Hematopoietic multipotent progenitor cell treated with erythropoietin and hydrocortisone succinate and interleukin-3 and kit ligand, for 17 days (in vitro differentiated cells): ENCODE results near the gene ADAMTS6.

ENCODE experiments used
- DNase-seq: peaks from one replicate; pipeline ENCODE4 v3.0.0-alpha.2; 2015; ENCODE audit warnings: low spot score

The ADAMTS6 gene

GRCh38 chr5:65276178-65276890 is 205.4 kb downstream of the ADAMTS6 start:
- no peak for DNase-seq

DNA sequence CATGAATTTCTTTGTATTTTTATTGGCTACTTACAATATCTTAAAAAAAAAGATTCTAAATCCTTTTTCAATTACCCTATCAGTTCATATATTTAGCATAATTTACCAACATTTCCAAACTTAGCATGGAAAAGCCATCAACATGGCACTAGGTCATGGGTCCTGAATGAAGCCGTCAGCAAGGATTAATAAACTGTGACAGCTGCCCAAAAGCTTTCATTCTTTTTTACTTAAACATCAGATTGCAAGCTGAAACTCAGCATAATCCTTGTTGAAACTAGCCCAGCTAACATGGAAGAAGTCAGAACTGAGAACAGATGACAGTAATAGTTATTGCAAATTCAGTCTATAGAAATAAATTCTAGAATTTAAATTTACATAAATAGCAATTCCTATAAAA is 209.8 kb downstream of the ADAMTS6 start:
- DNase-seq = no peak

GRCh38 chr5:65268525-65268924 is 213.2 kb downstream of the ADAMTS6 start:
- no peak for DNase-seq

DNA sequence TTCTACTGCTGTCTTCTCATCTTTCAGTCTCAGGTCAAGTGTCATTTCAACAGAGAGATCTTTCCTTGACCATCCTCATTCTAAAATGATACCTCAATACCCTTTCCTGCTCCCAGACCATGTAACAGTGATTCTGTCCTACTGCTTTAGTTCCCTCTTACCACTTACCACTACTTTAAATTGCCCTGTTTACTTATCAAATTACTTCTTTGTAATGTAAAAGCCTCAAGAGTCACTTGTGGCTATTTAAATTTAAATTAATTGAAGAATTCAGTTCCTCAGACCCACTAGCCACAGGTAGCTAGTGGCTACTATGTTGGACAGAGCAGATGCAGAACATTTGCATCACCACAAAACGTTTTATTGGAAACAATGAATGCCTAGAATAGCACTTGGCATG is 217.3 kb downstream of the ADAMTS6 start:
- no peak for DNase-seq

GRCh38 chr5:65263321-65263720 is 218.4 kb downstream of the ADAMTS6 start:
- DNase-seq = no peak

DNA sequence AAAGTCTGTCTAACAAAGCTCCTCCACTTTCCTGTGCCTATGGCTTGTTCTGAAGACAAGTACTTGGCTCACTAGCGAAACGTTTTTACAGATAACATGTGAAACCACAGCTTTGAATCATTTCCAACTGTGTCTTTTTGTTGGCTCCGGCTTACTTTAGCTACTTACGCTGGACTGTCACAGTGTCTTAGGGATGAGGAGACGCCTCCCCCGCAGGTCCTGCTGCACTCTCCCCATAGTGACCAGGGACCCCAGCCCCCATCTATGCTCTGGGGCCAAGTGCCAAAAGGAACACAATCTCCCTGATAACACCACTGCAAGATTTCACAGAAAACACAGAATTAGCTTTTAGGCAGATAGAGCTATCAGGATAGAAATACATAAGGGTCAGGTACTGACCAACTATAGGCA is 219.1 kb downstream of the ADAMTS6 start:
- DNase-seq = no peak

- DNase-seq = no peak
These were observed 219.6 kb downstream of the ADAMTS6 start for GRCh38 chr5:65262096-65262495.

- DNase-seq = no peak
These were observed 220.2 kb downstream of the ADAMTS6 start for GRCh38 chr5:65261499-65261898.

DNA sequence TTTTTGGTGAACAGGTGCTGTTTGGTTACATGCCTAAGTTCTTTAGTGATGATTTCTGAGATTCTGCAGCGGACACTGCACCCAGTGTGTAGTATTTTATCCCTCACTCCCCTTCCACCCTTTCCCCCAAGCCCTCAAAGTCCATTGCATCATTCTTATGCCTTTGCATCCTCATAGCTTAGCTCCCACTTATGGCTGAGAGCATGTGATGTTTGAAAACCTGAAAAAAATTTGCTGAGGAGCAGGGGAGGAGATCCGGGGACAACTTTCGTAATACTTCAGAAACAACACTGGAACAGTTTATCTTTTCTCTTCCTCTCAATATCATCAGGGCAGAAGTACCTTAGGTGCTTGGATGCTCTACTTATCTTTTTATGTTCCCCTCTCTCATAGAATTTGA is 226.4 kb downstream of the ADAMTS6 start:
- no peak for DNase-seq

DNA sequence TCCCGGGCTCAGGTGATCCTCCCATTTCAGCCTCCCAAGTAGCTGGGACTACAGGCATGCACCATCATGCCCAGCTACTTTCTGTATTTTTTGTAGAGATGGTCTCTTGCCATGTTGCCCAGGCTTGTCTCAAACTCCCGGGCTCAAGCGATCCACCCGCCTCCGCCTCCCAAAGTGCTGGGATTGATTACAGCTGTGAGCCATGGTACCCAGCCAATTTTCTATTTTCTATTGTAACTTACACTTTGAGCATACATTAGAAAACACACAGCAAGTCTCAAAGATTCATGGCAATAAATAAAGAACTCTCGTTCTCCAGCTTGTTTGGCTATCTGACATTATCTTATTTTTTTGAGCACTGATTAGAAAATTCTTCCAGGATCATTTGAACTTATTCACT is 228.7 kb downstream of the ADAMTS6 start:
- no peak for DNase-seq

- DNase-seq = no peak
These were observed 232.8 kb downstream of the ADAMTS6 start for GRCh38 chr5:65248896-65249295.

DNA sequence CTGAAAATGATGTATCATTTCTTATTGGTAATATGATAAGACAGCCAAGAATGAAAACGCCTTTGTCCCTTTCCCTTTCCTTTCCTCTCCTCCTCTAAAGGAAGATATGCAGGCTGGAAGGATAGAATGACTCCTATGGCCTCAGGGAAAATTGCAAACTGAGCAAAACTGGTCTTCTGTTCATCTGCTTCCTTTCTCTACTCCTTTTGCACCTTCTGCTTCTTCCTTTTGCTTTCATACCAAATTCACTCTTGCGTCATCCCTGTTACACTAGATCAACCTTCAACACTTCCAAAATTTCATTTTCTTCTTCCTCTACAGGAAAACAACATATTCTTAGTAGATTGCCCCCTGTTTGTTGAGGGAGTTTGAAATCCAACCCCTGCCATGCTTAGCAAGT is 234.1 kb downstream of the ADAMTS6 start:
- no peak for DNase-seq

GRCh38 chr5:65246741-65247140 is 235.0 kb downstream of the ADAMTS6 start:
- DNase-seq = no peak

GRCh38 chr5:65244031-65244430 is 237.7 kb downstream of the ADAMTS6 start:
- no peak for DNase-seq

DNA sequence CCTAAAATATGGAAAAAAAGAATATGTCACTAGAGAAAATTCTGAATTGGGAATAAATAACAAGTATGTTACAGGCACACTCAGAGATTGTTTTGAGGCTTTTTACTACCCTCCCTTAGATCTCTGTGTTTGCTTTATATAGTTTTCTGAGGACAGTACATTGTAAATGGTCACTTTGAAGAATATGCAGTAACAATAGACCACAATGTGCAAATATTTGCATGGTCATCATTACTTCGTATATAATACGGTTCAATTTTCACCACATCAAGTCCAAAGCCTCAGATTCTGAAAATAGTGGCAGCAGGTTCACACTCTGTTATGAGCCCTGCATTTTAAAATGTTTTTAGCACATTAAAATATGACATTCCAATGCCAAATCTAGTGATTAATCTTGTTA is 238.6 kb downstream of the ADAMTS6 start:
- DNase-seq = no peak

- DNase-seq = no peak
These were observed 251.9 kb downstream of the ADAMTS6 start for GRCh38 chr5:65229841-65230240.

GRCh38 chr5:65213921-65214525 is 267.7 kb downstream of the ADAMTS6 start:
- DNase-seq = peak; percentile 9

DNA sequence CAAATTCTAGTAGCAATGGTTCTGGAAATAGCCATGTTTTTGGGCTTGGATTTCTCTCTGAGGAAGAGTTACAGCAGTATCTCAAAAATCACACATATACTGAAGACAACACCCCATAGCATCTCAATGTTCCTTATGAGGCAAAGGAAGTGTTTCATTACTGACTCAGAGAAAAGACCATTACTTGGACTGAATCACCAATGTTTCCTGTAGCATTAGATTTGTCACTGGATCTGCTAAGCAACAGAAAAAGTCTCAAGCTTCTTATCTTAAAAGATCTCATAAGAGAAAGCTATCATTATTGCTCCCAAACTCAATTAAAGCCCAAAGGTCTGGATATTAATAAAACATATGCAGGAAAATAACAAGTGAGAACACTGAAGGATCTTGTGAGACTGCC is 272.4 kb downstream of the ADAMTS6 start:
- no peak for DNase-seq

DNA sequence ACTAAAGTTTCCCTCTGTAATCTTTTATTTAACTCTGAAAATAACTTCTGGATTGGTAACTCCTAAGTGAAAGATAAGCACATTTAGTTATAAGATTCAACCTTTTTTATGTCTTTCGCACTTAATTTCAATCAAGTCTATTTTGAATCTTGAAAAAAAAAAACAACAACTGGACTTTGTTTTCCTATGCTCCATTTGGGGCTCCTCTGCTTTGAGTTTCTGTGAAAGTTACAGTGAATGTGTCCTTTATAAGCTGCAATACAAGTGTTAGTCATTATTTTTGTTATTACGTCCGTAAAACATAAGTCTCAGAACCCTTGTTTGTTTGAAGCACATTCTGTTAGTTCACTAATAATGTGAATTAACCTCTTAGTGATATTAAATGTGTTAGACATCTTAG is 276.8 kb downstream of the ADAMTS6 start:
- no peak for DNase-seq

GRCh38 chr5:65203746-65204145 is 278.0 kb downstream of the ADAMTS6 start:
- DNase-seq = no peak

DNA sequence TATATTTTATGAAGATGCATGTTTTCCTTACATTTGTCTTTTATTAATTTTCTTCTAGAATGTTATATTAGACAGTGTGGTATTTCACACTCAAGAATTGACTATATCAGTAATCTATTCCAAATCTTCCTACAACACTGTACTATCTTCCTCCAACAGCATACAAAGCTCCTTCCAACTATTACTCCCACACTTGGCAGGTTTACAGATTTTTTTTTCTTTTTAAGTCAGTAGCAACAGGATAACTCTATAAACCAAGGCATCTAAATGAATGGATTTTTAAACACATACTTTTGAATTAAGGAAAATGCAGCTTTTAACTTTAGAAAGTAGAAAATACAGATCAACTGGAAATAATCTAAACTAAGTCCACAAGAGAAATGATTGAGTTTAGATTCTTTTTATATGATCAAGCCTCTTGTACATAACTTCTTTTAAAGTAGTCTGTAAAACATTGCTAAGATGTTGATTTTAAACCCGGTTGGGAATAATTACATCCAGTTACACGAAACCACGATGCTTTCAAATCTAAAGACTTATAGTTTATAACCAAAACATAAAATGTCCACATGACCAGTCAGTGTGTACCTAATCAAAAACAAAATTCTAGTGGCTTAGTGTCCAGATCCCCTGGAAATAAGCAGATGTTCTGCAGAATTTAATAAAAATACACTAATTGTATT is 281.6 kb downstream of the ADAMTS6 start:
- no peak for DNase-seq

DNA sequence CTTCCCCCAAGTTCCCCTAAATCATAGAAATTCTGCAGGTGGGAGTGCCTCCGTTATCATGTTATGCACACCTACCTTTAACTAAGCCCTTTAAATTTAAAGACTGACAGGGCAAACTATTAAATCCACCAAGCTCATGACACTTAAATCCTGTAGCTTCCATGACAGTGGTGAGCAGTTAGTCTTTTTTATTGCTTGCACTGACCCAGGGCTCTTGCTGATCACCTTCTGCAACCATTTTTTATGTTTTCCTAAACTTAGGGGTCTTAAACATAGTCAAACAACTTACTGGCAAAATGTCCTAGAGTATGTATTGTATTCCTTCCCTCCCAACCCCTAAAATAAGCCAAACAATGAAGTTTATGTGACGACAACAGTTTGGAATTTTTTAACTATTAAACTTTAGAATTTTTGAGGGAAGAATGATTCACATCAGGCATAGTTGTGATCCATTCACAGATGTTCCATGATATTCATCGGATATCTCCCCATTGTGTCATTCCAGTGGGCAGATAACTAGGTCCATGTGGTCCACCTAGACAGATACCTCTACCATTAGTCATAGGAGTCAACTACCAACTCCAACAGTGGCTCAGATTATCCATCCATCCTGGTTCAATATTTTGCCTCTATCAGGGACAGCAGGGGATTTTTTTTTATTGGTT is 283.1 kb downstream of the ADAMTS6 start:
- no peak for DNase-seq
